Measurements from ENCODE around the gene TRIM71. TPM values are rescaled to one million over a fixed set of nuclear protein-coding genes. Genes with fewer than 3 reads are reported as not detected.

Gene TRIM71
- total RNA-seq, 1 experiment from 2014 or later, result 376 TPM

DNA sequence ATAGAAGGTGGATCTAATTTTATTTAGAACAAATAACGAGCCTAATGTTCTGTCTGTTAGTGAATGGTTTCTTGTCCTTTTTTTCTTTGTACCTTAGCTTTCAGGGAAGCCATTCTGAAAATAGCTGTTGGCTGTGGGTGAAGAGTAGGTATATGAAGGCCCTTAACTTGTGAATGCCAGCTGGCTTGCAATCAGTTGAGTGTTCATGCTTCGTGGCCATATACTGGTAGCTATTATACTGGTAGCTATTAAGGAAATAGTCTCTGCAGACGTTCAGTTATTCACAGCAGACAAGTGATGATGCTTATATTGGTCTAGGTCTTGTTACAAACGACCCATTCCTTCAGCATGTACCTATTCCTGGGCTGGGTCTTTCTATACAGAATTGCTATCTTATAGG lies 18.8 kb downstream of the TRIM71 start:
- no peak for DNase-seq
- Mint-ChIP-seq H3K9me3 (no peaks in the 10 kb centered on the region; a peak in 1 of 5 replicates), H3K4me1 (peaks cover 86 to 96% of the 10 kb centered on the region in 2 experiments), H3K27me3 (ENCODE audit: low read depth) (no peaks in the 10 kb centered on the region; the same call in 1 of the 2 replicates), H3K4me3 (peak overlapping the region; percentile 35 to 71), H3K36me3 (ENCODE audit: insufficient read depth in 1 of 3, low read depth in 3 of 3) (peaks cover 7 to 19% (median 14%) of the 10 kb centered on the region in 3 experiments; a peak in 6 of 7 replicates), H3K27ac (peak overlapping the region in 2 of 3 experiments; percentile 92; a peak in 5 of 7 replicates)
- Histone ChIP-seq H3K79me2 (ENCODE audit: insufficient read depth, low read length) (peaks cover 82% of the 10 kb centered on the region), H2AFZ (ENCODE audit: low read length) (no peak overlapping the region), H3T11ph (ENCODE audit: low read length) (no peak overlapping the region), H3K4ac (ENCODE audit: low read depth, low read length) (no peak overlapping the region), H2AK5ac (ENCODE audit: insufficient read length, low read length) (no peak overlapping the region), H3K9me3 (ENCODE audit: control insufficient read depth, low read depth, low read length) (no peaks in the 10 kb centered on the region), H3K27me3 (ENCODE audit: insufficient read depth, low read length) (no peaks in the 10 kb centered on the region), H3K79me1 (ENCODE audit: insufficient read depth, low read depth, low read length, poor library complexity, severe bottlenecking) (no peaks in the 10 kb centered on the region), H4K8ac (replicated peaks; ENCODE audit: insufficient read length, low read depth, low read length) (no peak overlapping the region), H2BK5ac (ENCODE audit: insufficient read length, low read length) (no peak overlapping the region), H2BK20ac (ENCODE audit: low read depth, low read length, poor library complexity, severe bottlenecking) (no peak overlapping the region), H3K14ac (ENCODE audit: insufficient read depth, low read length) (no peak overlapping the region), H3K18ac (ENCODE audit: insufficient read length, low read depth, low read length) (no peak overlapping the region), H3K23ac (ENCODE audit: insufficient read length, low read depth, low read length) (no peak overlapping the region), H3K4me2 (ENCODE audit: insufficient read depth, insufficient read length, low read length) (peak overlapping the region; percentile 29), H3K4me1 (ENCODE audit: insufficient read depth, low read length) (peaks cover 41% of the 10 kb centered on the region), H2BK12ac (ENCODE audit: insufficient read length, low read depth, low read length) (no peak overlapping the region), H3K23me2 (ENCODE audit: insufficient read length, low read depth, low read length, poor library complexity, severe bottlenecking) (no peaks in the 10 kb centered on the region), H2BK120ac (ENCODE audit: low read depth, low read length, poor library complexity, severe bottlenecking) (no peak overlapping the region), H3K56ac (ENCODE audit: insufficient read length, low read depth, low read length) (no peak overlapping the region), H3K27ac (ENCODE audit: insufficient read length, low read depth, low read length) (no peak overlapping the region), H4K5ac (ENCODE audit: insufficient read length, low read depth, low read length) (no peak overlapping the region), H4K91ac (ENCODE audit: insufficient read length, low read depth, low read length) (no peak overlapping the region), H4K20me1 (ENCODE audit: control insufficient read depth, insufficient read depth, insufficient read length) (no peaks in the 10 kb centered on the region), H2BK15ac (ENCODE audit: low read depth, low read length) (no peak overlapping the region), H3K9ac (ENCODE audit: extremely low read depth, insufficient read length, low read length) (no peak overlapping the region)
- no CpG with 5 or more reads among the region's 4 CpGs for WGBS (ENCODE audit: extremely low coverage, insufficient read length, low lambda C conversion rate)
- TF ChIP-seq CTCF (conservative IDR thresholded peaks at IDR 0.05), result no peak
